Upper lobe of right lung (tissue), 1 donor: ENCODE measurements around the gene ANKRD40CL. TPM values are rescaled to one million over a fixed set of nuclear protein-coding genes. Genes with fewer than 3 reads are reported as not detected.

Source experiments
- ATAC-seq: fragments of 200-7000 bp; cut with Tn5 transposase; one replicate; pipeline ENCODE4 v1.9.1; 2020; ENCODE audit warnings: mild to moderate bottlenecking, moderate library complexity
- DNase-seq: peaks from one replicate; pipeline ENCODE4 v3.0.0-alpha.2; 2020
- H3K27ac ChIP-seq: fragments of 200-600 bp; one replicate; pipeline ENCODE4 v1.8.0; 2022
- H3K27me3 ChIP-seq: fragments of 200-600 bp; one replicate; pipeline ENCODE4 v1.8.0; 2022; ENCODE audit warnings: mild to moderate bottlenecking
- H3K36me3 ChIP-seq: fragments of 200-600 bp; one replicate; pipeline ENCODE4 v1.8.0; 2022
- H3K4me1 ChIP-seq: fragments of 200-600 bp; one replicate; pipeline ENCODE4 v1.8.0; 2022
- H3K4me3 ChIP-seq: fragments of 200-600 bp; one replicate; pipeline ENCODE4 v1.8.0; 2022; ENCODE audit warnings: mild to moderate bottlenecking
- H3K9me3 ChIP-seq: fragments of 200-600 bp; one replicate; pipeline ENCODE4 v1.8.0; 2022
- CTCF ChIP-seq: fragments of 200-600 bp; IDR thresholded peaks from one replicate; pipeline ENCODE4 v1.8.0; 2022; ENCODE audit warnings: antibody characterized with exemption
- intact Hi-C: fragments of 100-400 bp; cut with DNase I; formaldehyde crosslinking; loops from one replicate; pipeline ENCODE4 v1.11.0; 2022
- total RNA-seq: library from RNA; stranded (reverse); fragmentation: NEBNext Ultra II Directional; extraction: Animal tissue kit (Norgen Biotek cat#: 25700); gene quantifications from one replicate; pipeline ENCODE4 v1.2.1, GENCODE V29; 2021
- donor health status: DM: no; HTN: yes; CAD: no; lungs with severe emphysema.

The ANKRD40CL gene
- total RNA-seq, 1 donor from 2014 or later, result not detected

GRCh38 chr17:50722746-50723145 lies 44.6 kb downstream of the ANKRD40CL start:
- Histone ChIP-seq H3K4me1 (peaks cover 47% of the 10 kb centered on the region), H3K4me3 (no peak overlapping the region), H3K9me3 (no peaks in the 10 kb centered on the region), H3K36me3 (no peaks in the 10 kb centered on the region), H3K27me3 (no peaks in the 10 kb centered on the region), H3K27ac (no peak overlapping the region)
- DNase-seq (no peak), ATAC-seq (no peak)
- no peak for TF ChIP-seq CTCF
- intact Hi-C loops, result no loop called here

- no peak for ATAC-seq
- H3K36me3 ChIP-seq, result no peaks in the 10 kb centered on the region
- TF ChIP-seq CTCF, result no peak
- no peak for DNase-seq
- intact Hi-C loops, result no loop called here
- peaks cover 35% of the 10 kb centered on the region for H3K4me1 ChIP-seq
- no peak overlapping the region for H3K27ac ChIP-seq
- H3K27me3 ChIP-seq, result no peaks in the 10 kb centered on the region
- peak overlapping the region; percentile 89 for H3K4me3 ChIP-seq
- H3K9me3 ChIP-seq, result no peaks in the 10 kb centered on the region
Observed at GRCh38 chr17:50721194-50722010, 45.9 kb downstream of the ANKRD40CL start.

- Histone ChIP-seq H3K36me3 (no peaks in the 10 kb centered on the region), H3K4me3 (peak overlapping the region; percentile 89), H3K27ac (peak overlapping the region; percentile 94), H3K9me3 (no peaks in the 10 kb centered on the region), H3K4me1 (peaks cover 28% of the 10 kb centered on the region), H3K27me3 (no peaks in the 10 kb centered on the region)
- no peak for TF ChIP-seq CTCF
- DNase-seq (no peak), ATAC-seq (no peak)
- intact Hi-C loops, result no loop called here
Observed at GRCh38 chr17:50719924-50720794, 47.2 kb downstream of the ANKRD40CL start.

- H3K27ac ChIP-seq, result peak within 1 kb of the TSS; percentile 94
- H3K4me1 ChIP-seq, result peaks cover 28% of the 10 kb centered on the region
- no peaks in the 10 kb centered on the region for H3K36me3 ChIP-seq
- peak; percentile 97 for DNase-seq
- no peaks in the 10 kb centered on the region for H3K9me3 ChIP-seq
- intact Hi-C loops, result no loop called here
- no peaks in the 10 kb centered on the region for H3K27me3 ChIP-seq
- H3K4me3 ChIP-seq, result peak within 1 kb of the TSS; percentile 89
- peak; percentile 99 for ATAC-seq
- no peak for TF ChIP-seq CTCF
Observed at GRCh38 chr17:50719144-50719923, 48.0 kb downstream of the ANKRD40CL start, which contains the start of gene LUC7L3. TSS of gene LUC7L3 (plus strand) at chr17:50719603. CDS start at chr17:50719733, 130 bp downstream.

GRCh38 chr17:50715471-50715870 lies 51.8 kb downstream of the ANKRD40CL start:
- no peak for DNase-seq
- no peak for ATAC-seq
- intact Hi-C loops, result no loop called here
- TF ChIP-seq CTCF, result no peak
- no peak overlapping the region for H3K27ac ChIP-seq
- no peaks in the 10 kb centered on the region for H3K9me3 ChIP-seq
- no peaks in the 10 kb centered on the region for H3K36me3 ChIP-seq
- H3K4me3 ChIP-seq, result no peak overlapping the region
- no peaks in the 10 kb centered on the region for H3K27me3 ChIP-seq
- H3K4me1 ChIP-seq, result no peaks in the 10 kb centered on the region
